Fibroblast of skin of right biceps (primary cell): ENCODE measurements around the gene ARHGAP35.
"Not testable (repeated sequence)": the region's sequence is repeated elsewhere in the genome, so short reads cannot be mapped to it uniquely, and the experiment has no call there.

Experiments used
- DNase-seq: peaks from one replicate; pipeline ENCODE4 v3.0.0-alpha.2; 2013

ARHGAP35 gene

GRCh38 chr19:46872967-46873366 is 12.2 kb downstream of the ARHGAP35 start:
- no peak for DNase-seq

DNA sequence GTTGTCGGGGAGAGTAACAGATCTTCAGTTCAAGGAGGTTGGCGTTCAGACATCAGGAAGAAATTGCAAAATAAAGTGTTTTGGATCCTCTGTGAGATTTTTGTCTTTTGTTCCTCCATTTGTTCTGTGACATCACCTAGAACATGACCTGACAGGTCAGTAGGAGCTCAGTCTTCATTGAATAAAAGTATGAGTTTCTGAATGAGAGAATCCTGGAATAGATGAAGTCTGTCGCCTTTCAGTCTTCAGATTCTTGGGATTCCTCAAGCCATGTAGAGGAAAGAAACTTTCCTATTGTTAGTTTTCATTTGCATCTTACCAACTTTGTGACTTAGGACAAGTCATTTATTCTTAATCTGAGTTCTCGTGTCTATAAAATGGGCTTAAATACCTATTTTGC is 14.4 kb downstream of the ARHGAP35 start:
- DNase-seq = no peak

DNA sequence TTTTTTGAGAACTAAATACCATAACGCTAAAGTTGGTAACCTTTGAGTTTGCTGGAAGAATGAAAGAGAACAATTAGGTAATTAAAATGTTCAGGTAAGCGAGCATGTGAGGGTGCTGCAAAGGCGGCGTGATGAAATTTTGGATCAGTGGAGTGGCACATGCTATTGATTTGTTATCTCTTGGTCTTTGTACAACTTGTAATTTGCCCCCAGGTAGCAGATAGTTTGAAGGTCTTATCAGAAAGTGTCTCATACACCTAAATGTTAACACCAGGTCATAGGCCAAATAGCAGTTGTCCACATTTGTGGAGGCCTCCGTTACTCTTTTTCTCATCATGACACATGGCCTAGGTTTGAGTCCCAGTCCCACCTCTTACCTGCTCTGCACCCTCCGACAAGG is 14.9 kb downstream of the ARHGAP35 start:
- DNase-seq = no peak

DNA sequence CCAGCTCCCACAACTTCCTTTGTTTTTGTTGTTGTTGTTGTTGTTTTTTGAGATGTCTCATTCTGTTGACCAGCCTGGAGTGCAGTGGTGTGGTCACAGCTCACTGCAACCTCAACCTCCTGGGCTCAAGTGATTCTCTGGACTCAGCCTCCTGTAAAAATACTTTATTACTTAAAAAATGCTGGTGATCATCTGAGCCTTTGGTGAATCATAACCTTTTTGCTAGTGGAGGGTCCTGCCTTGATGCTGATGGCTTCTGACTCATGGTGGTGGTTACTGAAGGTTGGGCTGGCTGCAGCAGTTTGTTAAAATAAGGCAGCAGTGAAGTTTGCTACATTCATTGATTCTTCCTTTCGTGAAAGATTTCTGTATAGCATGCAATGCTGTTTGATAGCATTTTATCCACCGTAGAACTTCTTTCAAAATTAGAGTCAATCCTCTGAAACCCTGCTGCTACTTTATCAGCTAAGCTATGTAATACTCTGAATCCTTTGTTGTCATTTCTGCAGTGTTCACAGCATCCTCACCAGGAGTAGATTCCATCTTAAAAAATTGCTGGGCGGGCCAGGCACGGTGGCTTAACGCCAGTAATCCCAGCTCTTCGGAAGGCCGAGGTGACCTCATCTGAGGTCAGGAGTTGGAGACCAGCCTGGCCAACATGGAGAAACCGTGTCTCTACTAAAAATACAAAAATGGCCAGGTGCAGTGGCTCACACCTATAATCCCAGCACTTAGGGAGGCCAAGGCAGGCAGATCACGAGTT is 18.0 kb downstream of the ARHGAP35 start:
- peak; percentile 92 for DNase-seq

GRCh38 chr19:46880431-46880830 is 19.6 kb downstream of the ARHGAP35 start:
- peak; percentile 41 for DNase-seq

GRCh38 chr19:46881092-46881491 is 20.3 kb downstream of the ARHGAP35 start:
- no peak for DNase-seq

DNA sequence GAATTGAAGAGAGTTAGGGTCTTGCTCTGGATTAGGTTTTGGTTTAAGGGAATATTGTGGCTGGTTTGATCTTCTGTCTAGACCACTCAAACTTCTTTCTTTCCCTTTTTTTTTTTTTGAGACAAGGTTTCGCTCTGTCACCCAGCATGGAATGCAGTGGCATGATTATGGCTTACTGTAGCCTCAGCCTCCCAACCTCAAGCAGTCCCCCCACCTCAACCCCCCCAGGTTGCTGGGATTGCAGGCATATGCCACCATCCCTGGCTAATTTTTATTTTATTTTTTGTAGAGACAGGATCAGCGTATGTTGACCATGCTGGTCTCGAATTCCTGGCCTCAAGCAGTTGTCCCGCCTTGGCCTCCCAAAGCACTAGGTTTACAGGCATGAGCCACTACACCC is 21.2 kb downstream of the ARHGAP35 start:
- DNase-seq = peak; percentile 43

GRCh38 chr19:46882751-46883150 is 22.0 kb downstream of the ARHGAP35 start:
- DNase-seq = not testable (repeated sequence)

GRCh38 chr19:46885411-46885810 is 24.6 kb downstream of the ARHGAP35 start:
- DNase-seq = no peak

- DNase-seq = peak; percentile 79
These were observed 25.9 kb downstream of the ARHGAP35 start for GRCh38 chr19:46886546-46887239.

DNA sequence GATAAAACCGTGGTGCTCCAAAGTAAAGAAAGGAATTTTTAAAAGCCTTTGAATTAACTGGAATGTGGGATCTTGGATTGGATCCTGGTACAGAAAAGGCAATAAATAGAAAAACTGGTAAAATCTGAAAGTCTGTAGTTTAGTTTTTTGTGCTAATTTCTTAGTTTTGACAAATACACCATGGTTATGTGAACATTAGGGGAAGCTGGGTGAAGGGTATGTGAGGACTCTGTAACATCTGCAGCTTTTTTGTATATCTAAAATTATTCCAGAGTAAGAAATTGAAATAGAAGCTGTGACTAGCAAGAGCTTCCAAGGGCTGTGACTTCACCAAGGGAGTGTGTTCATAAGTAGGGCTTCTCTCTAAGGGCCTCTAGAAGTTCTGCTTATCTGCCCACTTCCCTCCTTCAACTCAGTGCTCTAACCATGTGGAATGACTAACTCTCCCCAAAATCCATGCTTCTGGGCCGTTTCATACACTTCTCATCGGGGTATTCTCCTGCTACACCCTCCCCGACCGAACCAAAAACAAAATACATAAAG is 26.5 kb downstream of the ARHGAP35 start:
- no peak for DNase-seq

DNA sequence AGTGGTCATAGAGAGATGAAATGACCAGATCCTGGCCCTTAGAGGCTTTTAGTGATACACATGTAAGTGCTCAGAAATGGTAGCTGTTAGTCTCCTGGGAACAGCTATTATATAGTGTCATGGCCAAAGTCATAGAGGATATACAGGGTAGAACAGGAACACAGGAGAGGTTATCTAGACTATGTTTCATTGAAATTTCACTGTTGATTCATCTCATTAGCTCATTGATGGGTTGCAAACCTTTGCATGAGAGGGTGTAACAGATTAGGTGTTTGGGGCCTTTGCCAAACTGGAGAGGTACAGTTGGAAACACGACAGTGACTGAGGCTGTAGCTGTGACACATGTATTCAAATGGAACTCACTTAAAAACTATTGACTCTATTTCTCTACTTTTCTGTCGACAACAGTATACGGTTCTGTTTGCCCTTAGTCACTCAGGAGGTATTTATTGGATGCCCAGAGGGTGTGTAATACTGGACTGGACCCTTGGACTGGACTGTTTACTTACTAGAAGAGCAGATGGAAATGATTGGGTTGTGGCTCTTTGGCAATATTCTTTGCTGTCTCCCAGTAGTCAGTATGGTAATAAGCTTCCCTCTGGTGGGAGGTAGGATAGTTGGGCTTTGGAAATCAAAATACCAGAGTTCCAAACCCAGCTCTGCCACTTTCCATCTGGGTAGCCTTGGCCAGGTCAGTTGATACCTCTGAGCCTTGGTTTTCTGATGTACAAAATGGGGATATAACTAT is 29.8 kb downstream of the ARHGAP35 start:
- peak; percentile 77 for DNase-seq

GRCh38 chr19:46892252-46893179 is 31.7 kb downstream of the ARHGAP35 start:
- DNase-seq = no peak

DNA sequence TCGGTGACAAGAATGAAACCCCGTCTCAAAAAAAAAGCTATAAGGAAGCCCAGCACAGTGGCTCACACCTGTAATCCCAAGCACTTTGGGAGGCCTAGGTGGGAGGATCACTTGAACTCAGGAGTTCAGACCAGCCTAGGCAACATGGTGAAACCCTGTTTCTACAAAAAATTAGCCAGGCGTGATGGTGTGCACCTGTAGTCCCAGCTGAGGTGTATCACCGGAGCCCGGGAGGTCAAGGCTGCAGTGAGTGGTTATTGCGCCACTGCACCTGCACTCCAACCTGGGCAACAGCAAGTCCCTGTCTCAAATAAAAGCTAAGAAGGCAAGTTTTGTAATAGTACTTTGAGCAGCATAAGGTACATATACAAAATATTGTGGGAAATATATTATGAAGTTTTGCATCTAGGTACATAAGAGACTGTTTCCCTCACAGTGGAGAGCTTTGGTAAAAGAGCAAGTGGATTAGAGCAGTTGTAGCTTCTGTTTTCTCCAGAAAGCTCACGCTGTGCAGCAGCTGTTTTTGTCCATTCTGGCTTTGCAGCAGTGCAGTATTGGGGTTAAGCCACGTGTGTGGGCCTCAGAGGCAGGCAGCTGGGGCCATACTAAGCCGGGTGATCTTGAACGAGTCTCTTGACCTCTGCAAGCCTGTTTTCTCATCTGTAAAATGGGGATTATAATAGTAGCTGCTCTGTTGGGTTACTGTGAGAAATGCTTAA is 35.4 kb downstream of the ARHGAP35 start:
- DNase-seq = no peak

DNA sequence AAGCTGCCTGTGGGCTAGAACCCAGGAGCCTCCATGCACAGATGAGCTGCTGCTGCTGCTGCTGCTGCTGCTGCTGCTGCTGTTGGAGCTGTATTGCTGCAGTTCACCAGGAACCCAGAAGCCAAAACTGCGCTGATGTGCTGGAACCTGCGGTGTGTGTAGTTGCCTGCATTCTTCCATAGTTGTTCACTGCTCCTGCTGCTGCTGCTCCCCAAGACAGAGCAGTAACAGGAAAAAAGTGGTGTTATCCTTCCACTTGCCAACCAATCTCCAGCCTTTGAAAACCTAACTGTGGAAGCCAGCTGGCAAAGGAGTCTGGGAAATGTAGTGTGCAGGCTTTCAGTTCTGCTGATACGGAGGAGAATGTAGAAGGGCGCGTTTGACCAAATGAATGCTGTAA is 37.9 kb downstream of the ARHGAP35 start:
- peak; percentile 78 for DNase-seq

GRCh38 chr19:46900341-46900740 is 39.5 kb downstream of the ARHGAP35 start:
- DNase-seq = no peak

GRCh38 chr19:46901701-46902401 is 41.1 kb downstream of the ARHGAP35 start:
- peak; percentile 72 for DNase-seq

- DNase-seq = no peak
These were observed 41.6 kb downstream of the ARHGAP35 start for GRCh38 chr19:46902402-46902766.

DNA sequence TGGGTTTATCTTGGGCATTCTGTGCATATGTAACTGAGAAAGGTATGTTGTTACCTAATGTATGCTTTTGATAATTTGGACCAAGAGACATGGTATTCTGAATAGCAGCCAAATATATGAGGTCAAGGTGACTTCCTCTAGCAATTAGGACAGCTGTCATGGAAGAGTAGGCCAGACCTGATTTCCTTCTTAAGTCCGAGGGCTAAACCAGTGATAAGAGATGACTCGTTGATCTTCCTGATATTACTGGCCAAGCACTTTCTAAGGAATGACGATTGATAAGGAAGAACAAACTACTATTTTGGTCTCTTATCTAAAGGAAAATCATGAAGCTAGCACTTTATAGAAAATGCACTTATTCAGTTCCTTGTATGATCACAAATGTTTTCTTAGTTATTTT is 42.7 kb downstream of the ARHGAP35 start:
- no peak for DNase-seq

- DNase-seq = peak; percentile 93
These were observed 43.6 kb downstream of the ARHGAP35 start for GRCh38 chr19:46904114-46905060.
